NCI-H460 (cell line): ENCODE measurements around the gene OR6N1. TPM values are rescaled to one million over a fixed set of nuclear protein-coding genes. Genes with fewer than 3 reads are reported as not detected.

Source experiments
- DNase-seq: peaks from one replicate; pipeline ENCODE4 v3.0.0-alpha.2; 2016; ENCODE audit warnings: low read depth; ENCODE audit errors: extremely low read depth
- small RNA-seq, 2 experiments: library from RNA; depleted of rRNA; stranded (forward); fragments of <200 nt; gene quantifications; one replicate each; pipeline ENCODE3, GENCODE V24; 2014
- total RNA-seq: library from RNA; depleted of rRNA; stranded (reverse); fragments of >200 nt; shearing (Covaris generic); gene quantifications from 2 replicates; pipeline ENCODE4 v1.2.3, GENCODE V29; 2014; rRNA removed

OR6N1 gene
- total RNA-seq, 1 experiment from 2014 or later, result not detected

GRCh38 chr1:158754420-158754819 is 17.6 kb downstream of the OR6N1 start, which contains the start of gene OR6K6:
TSS of gene OR6K6 (plus strand) at chr1:158754720. CDS start at chr1:158754888, 168 bp downstream.
- DNase-seq, result no peak

GRCh38 chr1:158752155-158752712 is 19.8 kb downstream of the OR6N1 start:
- DNase-seq, result no peak

DNA sequence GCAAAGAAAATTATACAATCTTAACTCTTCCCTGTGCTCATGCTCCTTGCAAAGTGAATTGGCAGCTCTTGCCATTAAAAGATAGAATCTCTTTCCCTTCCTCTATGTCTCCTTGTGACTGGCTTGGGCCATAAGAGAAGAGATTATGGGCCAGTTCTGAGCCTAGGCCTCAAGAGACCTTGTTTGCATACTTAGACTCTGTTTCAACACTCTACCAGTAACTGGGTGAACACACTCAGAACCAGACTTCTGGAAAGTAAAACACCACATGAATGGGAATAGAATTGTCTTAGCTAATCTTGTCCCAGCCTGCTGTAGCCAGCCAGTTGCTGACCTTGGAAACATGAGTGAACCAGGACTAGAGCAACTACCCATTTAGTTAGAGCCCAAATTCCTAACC is 36.1 kb downstream of the OR6N1 start:
- DNase-seq, result no peak

DNA sequence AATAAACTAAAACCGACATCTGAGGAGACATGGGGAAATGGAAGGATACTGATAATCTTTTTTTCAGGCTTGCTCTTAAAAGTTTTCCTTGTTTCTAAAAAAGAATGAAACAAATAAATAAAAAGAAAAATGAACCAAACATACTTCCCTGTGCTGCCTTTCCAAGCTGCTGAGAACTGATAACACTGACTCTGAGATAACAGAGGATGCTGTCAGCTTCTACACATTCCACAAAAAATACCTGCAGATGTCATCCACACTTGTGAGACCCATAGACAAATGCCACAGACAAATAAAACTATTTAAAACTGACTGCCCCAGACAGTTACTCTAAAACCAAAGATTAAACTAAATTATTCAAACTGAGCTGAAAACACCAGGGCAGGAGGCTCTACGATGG is 39.5 kb downstream of the OR6N1 start:
- DNase-seq, result no peak

- no peak for DNase-seq
These were observed 40.3 kb downstream of the OR6N1 start for GRCh38 chr1:158731707-158732106.

- no peak for DNase-seq
These were observed 41.5 kb downstream of the OR6N1 start for GRCh38 chr1:158730453-158730852.

GRCh38 chr1:158728510-158729225 is 43.3 kb downstream of the OR6N1 start:
- no peak for DNase-seq

DNA sequence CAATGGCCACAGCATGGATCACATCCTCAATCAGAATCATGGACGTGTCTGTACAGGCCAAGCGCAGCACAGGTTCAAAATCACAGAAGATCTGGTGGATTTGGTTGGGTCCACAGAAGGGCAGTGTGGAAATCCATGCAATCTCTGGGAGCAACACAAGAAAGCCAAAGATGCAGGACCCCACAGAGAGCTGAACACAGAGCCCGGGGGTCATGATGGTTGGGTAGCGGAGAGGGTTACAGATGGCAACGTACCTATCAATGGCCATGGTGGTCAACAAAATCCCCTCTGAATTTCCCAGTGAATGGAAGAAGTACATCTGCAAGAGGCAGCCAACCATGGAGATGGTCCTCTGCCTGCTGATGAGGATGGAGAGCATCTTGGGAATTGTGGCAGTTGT is 47.6 kb downstream of the OR6N1 start:
- no peak for DNase-seq

DNA sequence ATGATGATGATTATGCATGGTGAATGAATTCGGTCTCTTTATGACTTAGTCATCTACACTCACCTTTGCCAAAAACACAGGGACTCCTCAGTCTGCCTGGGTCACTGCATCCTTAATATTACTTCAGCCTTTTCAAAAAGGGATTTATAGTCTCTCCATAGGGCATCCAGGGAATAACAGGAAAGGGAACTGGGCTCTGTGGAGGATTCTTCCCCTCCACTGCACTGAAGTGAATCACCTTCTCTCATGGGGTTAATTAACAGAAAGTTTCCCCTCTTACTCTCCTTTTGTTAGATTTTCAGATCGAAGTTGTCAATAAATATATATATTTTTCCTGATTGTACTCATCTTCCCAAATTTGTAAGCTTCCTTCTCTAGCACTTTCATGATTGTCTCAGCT is 51.4 kb downstream of the OR6N1 start, which contains the start of gene OR6K3:
TSS of gene OR6K3 (minus strand) at position 101 of the 400 bp plus-strand sequence. CDS start 2,605 bp downstream, outside the sequence.
- no peak for DNase-seq

GRCh38 chr1:158719664-158720063 is 52.3 kb downstream of the OR6N1 start:
- no peak for DNase-seq

- DNase-seq, result no peak
These were observed 54.7 kb downstream of the OR6N1 start for GRCh38 chr1:158717344-158717743.

DNA sequence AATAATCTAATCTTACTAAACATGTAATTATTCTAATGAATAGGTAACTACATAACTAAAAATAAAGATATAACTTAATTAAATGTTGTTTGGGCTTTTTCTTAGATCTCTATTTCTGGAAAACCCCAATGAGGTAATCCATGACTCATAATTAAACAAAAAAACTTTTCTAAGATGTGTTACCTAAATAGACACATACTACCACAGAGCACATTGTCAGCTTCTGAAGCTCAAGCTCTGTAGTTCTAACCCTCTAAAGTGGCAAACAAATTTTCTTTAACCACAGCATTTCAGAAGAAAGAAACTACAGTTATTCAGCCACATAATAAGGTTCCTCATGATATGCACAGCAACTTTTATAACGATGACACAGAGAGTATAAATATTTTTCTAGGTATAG is 55.7 kb downstream of the OR6N1 start:
- no peak for DNase-seq

GRCh38 chr1:158714754-158715153 is 57.2 kb downstream of the OR6N1 start:
- DNase-seq, result no peak

Small RNA genes lying within 50 kb of the gene (small RNA-seq; reads per million reads assigned to genes)
- gene OR2AQ1P, result 0 reads per million in 2 experiments

Other genes starting within 250 kb of the OR6N1 start
- gene OR6Y1, start 217.8 kb downstream of the OR6N1 start, total RNA-seq, result not detected in 2 replicates
- gene OR6P1, start 201.6 kb downstream of the OR6N1 start, total RNA-seq, result not detected in 2 replicates
- gene OR10X1, start 192.3 kb downstream of the OR6N1 start, total RNA-seq, result not detected in 2 replicates
- not detected in 2 replicates for gene OR10Z1, start 166.9 kb downstream of the OR6N1 start, total RNA-seq
- 0.20 and 1.1 TPM in 2 replicates for gene SPTA1, start 85.5 kb downstream of the OR6N1 start, total RNA-seq
- not detected in 2 replicates for gene OR6K2, start 71.5 kb downstream of the OR6N1 start, total RNA-seq
- gene OR6K3, start 51.5 kb downstream of the OR6N1 start, total RNA-seq, result not detected in 2 replicates
- not detected in 2 replicates for gene OR6K6, start 17.5 kb downstream of the OR6N1 start, total RNA-seq
- not detected in 2 replicates for gene OR6N2, start 9.0 kb upstream of the OR6N1 start, total RNA-seq
- not detected in 2 replicates for gene MNDA, start 59.2 kb upstream of the OR6N1 start, total RNA-seq
- gene PYHIN1, start 159.4 kb upstream of the OR6N1 start, total RNA-seq, result not detected in 2 replicates
- 46.6 and 65.7 TPM in 2 replicates for gene IFI16, start 237.7 kb upstream of the OR6N1 start, total RNA-seq